Measurements from ENCODE around the gene KXD1.
"Not testable (repeated sequence)": the region's sequence is repeated elsewhere in the genome, so short reads cannot be mapped to it uniquely, and the experiment has no call there.

The KXD1 gene

GRCh38 chr19:18520848-18521691, 36.6 kb upstream of the KXD1 start:
- Histone ChIP-seq H3K4me1 (ENCODE audit: control insufficient read depth, insufficient read depth, low read length) (peaks cover 4% of the 10 kb centered on the region), H3K4me3 (ENCODE audit: insufficient read depth, low read depth, low read length) (peak overlapping the region; percentile 98), H3K36me3 (ENCODE audit: control insufficient read depth, insufficient read depth, low read length) (no peaks in the 10 kb centered on the region), H3K9me3 (ENCODE audit: control insufficient read depth, low read length) (no peaks in the 10 kb centered on the region), H3K27me3 (ENCODE audit: control insufficient read depth, insufficient read depth, low read length, poor library complexity, severe bottlenecking) (no peaks in the 10 kb centered on the region), H3K27ac (ENCODE audit: insufficient read depth, low read depth, low read length, poor library complexity, severe bottlenecking) (no peak overlapping the region)
- WGBS, 2 experiments, result 1% methylated on average over 41 of the region's 41 CpGs

- H3K4me3 ChIP-seq (ENCODE audit: insufficient read depth, low read depth, low read length), result peak within 1 kb of the TSS; percentile 98
- H3K4me1 ChIP-seq (ENCODE audit: control insufficient read depth, insufficient read depth, low read length), result peaks cover 4% of the 10 kb centered on the region
- no peaks in the 10 kb centered on the region for H3K27me3 ChIP-seq (ENCODE audit: control insufficient read depth, insufficient read depth, low read length, poor library complexity, severe bottlenecking)
- H3K9me3 ChIP-seq (ENCODE audit: control insufficient read depth, low read length), result no peaks in the 10 kb centered on the region
- H3K36me3 ChIP-seq (ENCODE audit: control insufficient read depth, insufficient read depth, low read length), result no peaks in the 10 kb centered on the region
- H3K27ac ChIP-seq (ENCODE audit: insufficient read depth, low read depth, low read length, poor library complexity, severe bottlenecking), result peak within 1 kb of the TSS; percentile 56
- 0% methylated on average over 52 of the region's 52 CpGs for WGBS, 2 experiments
These were observed 36.0 kb upstream of the KXD1 start, which contains the start of gene ELL for GRCh38 chr19:18521692-18522123. Gene ELL (minus strand): TSS chr19:18522070. CDS start chr19:18522055, 15 bp downstream.

- Histone ChIP-seq H3K4me3 (ENCODE audit: insufficient read depth, low read depth, low read length) (peak overlapping the region; percentile 98), H3K36me3 (ENCODE audit: control insufficient read depth, insufficient read depth, low read length) (no peaks in the 10 kb centered on the region), H3K27ac (ENCODE audit: insufficient read depth, low read depth, low read length, poor library complexity, severe bottlenecking) (peak overlapping the region; percentile 56), H3K9me3 (ENCODE audit: control insufficient read depth, low read length) (no peaks in the 10 kb centered on the region), H3K4me1 (ENCODE audit: control insufficient read depth, insufficient read depth, low read length) (peaks cover 4% of the 10 kb centered on the region), H3K27me3 (ENCODE audit: control insufficient read depth, insufficient read depth, low read length, poor library complexity, severe bottlenecking) (no peaks in the 10 kb centered on the region)
- WGBS, 2 experiments, result 2% methylated on average over 51 of the region's 51 CpGs
These were observed 35.4 kb upstream of the KXD1 start for GRCh38 chr19:18522124-18522861.

- 87 to 89% methylated on average over 19 of the region's 19 CpGs for WGBS, 2 experiments
- H3K27ac ChIP-seq (ENCODE audit: insufficient read depth, low read depth, low read length, poor library complexity, severe bottlenecking); H3K9me3 ChIP-seq (ENCODE audit: control insufficient read depth, low read length); H3K27me3 ChIP-seq (ENCODE audit: control insufficient read depth, insufficient read depth, low read length, poor library complexity, severe bottlenecking); H3K4me1 ChIP-seq (ENCODE audit: control insufficient read depth, insufficient read depth, low read length); H3K36me3 ChIP-seq (ENCODE audit: control insufficient read depth, insufficient read depth, low read length); H3K4me3 ChIP-seq (ENCODE audit: insufficient read depth, low read depth, low read length): not testable (repeated sequence)
These were observed 34.7 kb upstream of the KXD1 start for GRCh38 chr19:18522862-18523440.

GRCh38 chr19:18523841-18524240, 33.8 kb upstream of the KXD1 start:
- Histone ChIP-seq H3K4me1 (ENCODE audit: control insufficient read depth, insufficient read depth, low read length) (peaks cover 4% of the 10 kb centered on the region), H3K27ac (ENCODE audit: insufficient read depth, low read depth, low read length, poor library complexity, severe bottlenecking) (no peak overlapping the region), H3K9me3 (ENCODE audit: control insufficient read depth, low read length) (no peaks in the 10 kb centered on the region), H3K27me3 (ENCODE audit: control insufficient read depth, insufficient read depth, low read length, poor library complexity, severe bottlenecking) (no peaks in the 10 kb centered on the region), H3K4me3 (ENCODE audit: insufficient read depth, low read depth, low read length) (no peak overlapping the region), H3K36me3 (ENCODE audit: control insufficient read depth, insufficient read depth, low read length) (no peaks in the 10 kb centered on the region)
- WGBS, 2 experiments, result 84 to 89% methylated on average over 9 of the region's 9 CpGs

GRCh38 chr19:18526316-18526715, 31.4 kb upstream of the KXD1 start:
- no peak overlapping the region for H3K27ac ChIP-seq (ENCODE audit: insufficient read depth, low read depth, low read length, poor library complexity, severe bottlenecking)
- H3K4me1 ChIP-seq (ENCODE audit: control insufficient read depth, insufficient read depth, low read length), result no peaks in the 10 kb centered on the region
- H3K4me3 ChIP-seq (ENCODE audit: insufficient read depth, low read depth, low read length), result no peak overlapping the region
- peaks cover 2% of the 10 kb centered on the region for H3K36me3 ChIP-seq (ENCODE audit: control insufficient read depth, insufficient read depth, low read length)
- 89 to 95% methylated on average over 9 of the region's 9 CpGs for WGBS, 2 experiments
- no peaks in the 10 kb centered on the region for H3K27me3 ChIP-seq (ENCODE audit: control insufficient read depth, insufficient read depth, low read length, poor library complexity, severe bottlenecking)
- no peaks in the 10 kb centered on the region for H3K9me3 ChIP-seq (ENCODE audit: control insufficient read depth, low read length)

GRCh38 chr19:18529782-18530181, 27.9 kb upstream of the KXD1 start:
- H3K4me1 ChIP-seq (ENCODE audit: control insufficient read depth, insufficient read depth, low read length), result no peaks in the 10 kb centered on the region
- no peak overlapping the region for H3K27ac ChIP-seq (ENCODE audit: insufficient read depth, low read depth, low read length, poor library complexity, severe bottlenecking)
- H3K27me3 ChIP-seq (ENCODE audit: control insufficient read depth, insufficient read depth, low read length, poor library complexity, severe bottlenecking), result no peaks in the 10 kb centered on the region
- 93 to 94% methylated on average over 7 of the region's 7 CpGs for WGBS, 2 experiments
- no peaks in the 10 kb centered on the region for H3K9me3 ChIP-seq (ENCODE audit: control insufficient read depth, low read length)
- H3K4me3 ChIP-seq (ENCODE audit: insufficient read depth, low read depth, low read length), result no peak overlapping the region
- H3K36me3 ChIP-seq (ENCODE audit: control insufficient read depth, insufficient read depth, low read length), result peaks cover 4% of the 10 kb centered on the region

- Histone ChIP-seq H3K9me3 (ENCODE audit: control insufficient read depth, low read length) (no peaks in the 10 kb centered on the region), H3K27me3 (ENCODE audit: control insufficient read depth, insufficient read depth, low read length, poor library complexity, severe bottlenecking) (no peaks in the 10 kb centered on the region), H3K36me3 (ENCODE audit: control insufficient read depth, insufficient read depth, low read length) (peaks cover 14% of the 10 kb centered on the region), H3K27ac (ENCODE audit: insufficient read depth, low read depth, low read length, poor library complexity, severe bottlenecking) (no peak overlapping the region), H3K4me1 (ENCODE audit: control insufficient read depth, insufficient read depth, low read length) (no peaks in the 10 kb centered on the region), H3K4me3 (ENCODE audit: insufficient read depth, low read depth, low read length) (no peak overlapping the region)
- 96 to 97% methylated on average over 9 of the region's 9 CpGs for WGBS, 2 experiments
These were observed 26.2 kb upstream of the KXD1 start for GRCh38 chr19:18531485-18531884.

- 95 to 96% methylated on average over 22 of the region's 22 CpGs for WGBS, 2 experiments
- no peak overlapping the region for H3K4me3 ChIP-seq (ENCODE audit: insufficient read depth, low read depth, low read length)
- H3K9me3 ChIP-seq (ENCODE audit: control insufficient read depth, low read length), result no peaks in the 10 kb centered on the region
- H3K27me3 ChIP-seq (ENCODE audit: control insufficient read depth, insufficient read depth, low read length, poor library complexity, severe bottlenecking), result no peaks in the 10 kb centered on the region
- peaks cover 22% of the 10 kb centered on the region for H3K36me3 ChIP-seq (ENCODE audit: control insufficient read depth, insufficient read depth, low read length)
- no peaks in the 10 kb centered on the region for H3K4me1 ChIP-seq (ENCODE audit: control insufficient read depth, insufficient read depth, low read length)
- H3K27ac ChIP-seq (ENCODE audit: insufficient read depth, low read depth, low read length, poor library complexity, severe bottlenecking), result no peak overlapping the region
These were observed 25.3 kb upstream of the KXD1 start for GRCh38 chr19:18532168-18532890.
